NCI-H446 (cell line): ENCODE data around the gene MSH5.

ENCODE experiments used
- DNase-seq, 2 experiments: peaks; one replicate each; lab custom pipeline; 2025; lab: John Stamatoyannopoulos, UW

The MSH5 gene

DNA sequence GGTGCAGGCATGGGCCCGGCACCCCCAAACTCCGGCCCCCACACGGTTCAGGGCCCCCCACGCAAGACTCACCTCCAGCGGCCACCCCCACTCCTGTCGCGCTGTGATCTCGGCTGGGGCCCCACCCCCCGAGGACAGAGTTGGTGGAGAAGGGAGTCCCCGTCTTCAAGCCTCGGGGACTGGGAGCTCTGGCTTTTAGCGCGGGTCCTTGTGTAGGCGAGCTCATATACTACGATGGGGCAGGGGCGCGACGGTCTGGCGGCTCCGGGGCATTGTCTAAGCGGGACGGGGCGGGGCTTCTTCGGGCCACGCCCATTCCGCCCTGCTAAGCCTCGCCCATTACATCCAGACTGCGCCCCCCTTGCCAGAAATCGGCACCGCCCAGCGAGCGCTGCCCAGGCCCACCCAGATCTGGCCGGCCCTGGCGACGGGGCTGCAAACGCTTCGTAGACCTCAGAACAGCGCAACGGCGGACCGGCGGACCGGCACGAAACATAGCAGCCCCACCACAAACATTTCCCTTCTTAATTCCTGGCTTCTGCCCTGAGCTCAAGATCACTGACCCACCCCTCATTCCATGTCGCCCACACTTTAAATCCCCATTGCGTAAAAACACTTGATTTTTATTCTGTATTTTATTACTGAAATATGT, 9.7 kb upstream of the MSH5 start:
- peak; percentile 75 to 80 for DNase-seq

DNA sequence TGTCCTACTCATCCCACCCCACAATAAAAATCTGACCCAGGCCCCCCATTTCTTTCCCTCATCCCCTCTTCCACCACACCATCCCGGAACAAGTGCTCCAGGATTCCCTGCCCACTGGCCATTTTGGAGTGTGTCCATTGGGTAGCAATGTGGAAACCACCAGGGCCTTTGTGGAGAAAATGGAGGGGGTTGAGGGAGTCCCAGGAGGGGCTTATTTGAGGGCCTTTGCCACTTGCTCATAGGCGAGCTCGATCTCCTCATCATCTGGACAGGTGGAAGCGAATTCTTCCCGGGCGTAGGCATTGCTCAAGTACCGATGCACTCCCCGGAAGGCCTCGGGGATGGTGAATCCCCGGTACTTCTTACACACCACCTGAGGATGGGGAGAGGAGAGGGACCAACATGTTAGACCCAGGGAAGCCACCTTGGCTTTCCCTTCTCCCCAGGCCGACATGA, 9.1 kb upstream of the MSH5 start:
- no peak for DNase-seq

DNA sequence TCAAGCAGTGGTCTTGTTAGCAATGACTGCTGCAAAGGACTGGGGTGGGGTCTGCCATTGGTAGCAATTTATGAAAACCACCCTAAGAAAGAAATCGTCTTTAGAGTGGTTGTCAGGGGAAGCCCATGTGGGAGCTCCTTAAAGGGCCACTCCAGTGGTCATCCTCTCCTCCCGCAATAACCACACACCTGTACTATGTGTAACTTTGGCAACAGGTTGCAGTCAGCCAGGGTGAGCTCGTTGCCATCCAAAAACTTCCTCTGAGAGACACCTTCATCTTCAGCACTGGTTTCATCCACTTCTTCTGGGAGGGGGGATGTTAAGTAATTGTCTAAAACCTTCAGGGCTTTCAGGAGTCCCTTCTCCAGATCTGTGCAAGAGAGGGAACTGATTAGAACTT, 7.8 kb upstream of the MSH5 start:
- DNase-seq = no peak

GRCh38 chr6:31733734-31734133, 6.1 kb upstream of the MSH5 start:
- no peak for DNase-seq

GRCh38 chr6:31734247-31734820, 5.5 kb upstream of the MSH5 start:
- DNase-seq = no peak

GRCh38 chr6:31734821-31735406, 4.9 kb upstream of the MSH5 start:
- DNase-seq = no peak

- DNase-seq = peak; percentile 53 to 78
Measured at GRCh38 chr6:31736021-31736767, 3.6 kb upstream of the MSH5 start, which contains the start of gene CLIC1. TSS of gene CLIC1 (minus strand) at chr6:31736530. CDS start at chr6:31736300, 230 bp downstream.

DNA sequence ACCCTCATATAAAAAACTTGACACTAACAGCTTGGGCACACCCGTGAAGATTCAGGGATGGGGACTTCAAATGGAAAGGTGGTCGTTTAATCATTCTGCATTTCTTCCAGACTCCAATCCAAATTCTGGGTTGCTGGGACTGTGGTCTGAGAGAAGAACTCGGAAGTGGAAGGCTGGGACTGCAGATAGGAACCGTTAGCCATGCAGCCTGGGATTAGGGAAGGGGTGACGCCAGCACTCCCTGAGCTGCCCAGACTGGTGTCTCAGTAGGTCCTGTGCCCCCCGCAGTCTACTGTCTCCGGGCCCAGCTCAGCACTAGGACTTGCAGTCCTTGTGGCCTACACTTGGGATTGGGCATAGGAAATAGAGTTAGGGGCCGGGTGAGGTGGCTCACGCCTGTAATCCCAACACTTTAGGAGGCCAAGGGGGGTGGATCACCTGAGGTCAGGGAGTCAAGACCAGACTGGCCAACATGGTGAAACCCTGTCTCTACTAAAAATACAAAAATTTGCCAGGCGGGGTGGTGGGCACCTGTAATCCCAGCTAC, 3.0 kb upstream of the MSH5 start:
- DNase-seq = no peak

- DNase-seq = no peak
Measured at GRCh38 chr6:31737315-31737990, 2.4 kb upstream of the MSH5 start.

- DNase-seq = no peak
Measured at GRCh38 chr6:31737991-31738979, 1.5 kb upstream of the MSH5 start.

- DNase-seq = no peak
Measured at GRCh38 chr6:31740397-31741223, 805 bp downstream of the MSH5 start.

DNA sequence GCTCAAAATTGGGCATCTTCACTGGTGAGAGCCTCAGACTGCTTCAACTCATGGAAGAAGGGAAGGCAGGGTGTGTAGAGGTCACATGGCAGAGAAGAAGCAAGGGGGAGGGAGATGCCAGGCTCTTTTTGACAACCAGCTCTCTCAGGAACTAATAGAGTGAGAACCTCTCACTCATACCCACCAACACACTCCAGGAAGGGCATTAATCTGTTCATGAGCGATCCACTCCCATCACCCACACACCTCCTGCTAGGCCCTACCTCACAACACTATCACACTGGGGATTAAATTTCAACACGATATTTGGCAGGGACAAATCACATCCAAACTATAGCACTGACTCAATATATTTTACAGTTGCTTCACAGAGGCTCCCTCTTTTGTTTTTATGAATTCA, 2.0 kb downstream of the MSH5 start:
- no peak for DNase-seq

- DNase-seq = no peak
Measured at GRCh38 chr6:31742894-31743293, 3.1 kb downstream of the MSH5 start.

DNA sequence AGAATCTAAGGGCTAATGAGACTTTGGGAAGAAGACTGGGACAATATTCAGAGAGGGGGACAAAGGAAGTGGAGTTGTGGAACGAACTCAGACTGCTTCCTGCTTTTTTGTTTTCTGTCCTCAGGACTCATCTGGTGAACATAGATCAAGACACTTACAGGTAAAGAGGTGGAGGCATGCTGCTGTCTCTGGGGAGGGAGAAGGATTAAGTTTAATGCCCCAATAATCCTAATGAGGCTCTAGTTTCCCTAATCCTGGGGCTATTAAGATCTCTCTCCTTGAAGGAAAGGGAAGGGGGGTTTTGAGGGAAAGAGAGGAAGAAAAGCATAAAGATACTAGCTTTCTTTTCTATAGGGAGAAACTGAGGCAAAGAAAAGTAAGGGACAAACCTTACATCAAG, 4.6 kb downstream of the MSH5 start:
- no peak for DNase-seq

DNA sequence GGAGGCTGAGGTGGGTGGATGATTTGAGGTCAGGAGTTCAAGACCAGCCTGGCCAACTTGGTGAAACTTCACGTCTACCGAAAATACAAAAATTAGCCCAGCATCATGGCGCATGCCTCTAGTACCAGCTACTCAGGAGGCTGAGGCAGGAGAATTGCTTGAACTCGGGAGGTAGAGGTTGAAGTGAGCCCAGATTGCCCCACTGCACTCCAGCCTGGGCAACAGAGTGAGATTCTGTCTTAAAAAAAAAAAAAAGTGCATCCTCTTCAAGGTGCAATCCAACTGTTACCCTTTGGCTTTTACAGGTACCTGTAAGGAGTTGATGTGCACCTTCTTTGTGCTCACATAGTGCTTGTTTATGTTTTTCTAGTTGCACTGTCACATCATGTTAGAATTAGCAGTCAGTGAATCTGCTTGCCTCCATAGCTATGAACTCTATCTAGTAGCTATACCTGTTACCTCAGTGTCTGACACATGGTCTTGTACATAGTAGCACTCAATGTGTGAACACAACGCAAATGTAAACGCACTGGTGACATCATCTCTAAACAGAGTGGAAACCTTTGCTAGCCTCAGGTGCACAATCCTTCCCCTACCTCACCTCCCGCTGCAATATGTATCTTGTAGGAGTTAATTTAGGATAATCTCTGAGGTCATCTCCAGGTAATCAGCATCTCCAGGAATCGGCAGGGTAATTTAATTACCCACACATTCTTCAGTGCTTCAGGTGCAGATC, 9.7 kb downstream of the MSH5 start:
- no peak for DNase-seq

DNA sequence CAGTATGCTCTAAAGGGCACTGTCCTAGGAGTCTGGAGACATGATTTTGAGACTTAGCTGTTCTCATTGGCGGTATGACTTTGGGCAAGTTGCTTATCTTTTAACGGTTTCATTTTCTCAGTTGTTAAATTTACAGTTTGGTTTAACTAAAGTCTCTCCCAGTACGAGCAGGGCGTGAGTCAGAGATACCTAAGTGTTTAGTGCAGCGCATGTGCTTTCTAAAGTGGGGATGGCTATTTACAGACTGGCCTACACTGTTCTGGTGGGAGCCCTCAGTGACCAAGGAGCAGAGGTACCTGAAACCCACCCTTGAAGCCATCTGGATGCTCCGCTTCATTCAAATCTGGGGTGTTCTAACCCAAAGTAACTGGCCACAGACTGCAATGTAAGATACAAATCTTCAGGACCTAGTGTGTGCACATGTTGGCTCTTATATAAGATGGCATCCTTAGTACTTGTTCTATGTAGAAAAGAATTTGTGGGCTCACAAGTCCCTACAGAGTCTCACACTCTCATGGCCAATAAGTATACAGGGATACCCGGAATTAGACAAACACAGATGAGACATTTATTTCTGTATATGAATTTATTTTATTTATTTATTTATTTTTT, 10.7 kb downstream of the MSH5 start:
- no peak for DNase-seq

GRCh38 chr6:31752739-31753319, 13.0 kb downstream of the MSH5 start:
- no peak for DNase-seq

DNA sequence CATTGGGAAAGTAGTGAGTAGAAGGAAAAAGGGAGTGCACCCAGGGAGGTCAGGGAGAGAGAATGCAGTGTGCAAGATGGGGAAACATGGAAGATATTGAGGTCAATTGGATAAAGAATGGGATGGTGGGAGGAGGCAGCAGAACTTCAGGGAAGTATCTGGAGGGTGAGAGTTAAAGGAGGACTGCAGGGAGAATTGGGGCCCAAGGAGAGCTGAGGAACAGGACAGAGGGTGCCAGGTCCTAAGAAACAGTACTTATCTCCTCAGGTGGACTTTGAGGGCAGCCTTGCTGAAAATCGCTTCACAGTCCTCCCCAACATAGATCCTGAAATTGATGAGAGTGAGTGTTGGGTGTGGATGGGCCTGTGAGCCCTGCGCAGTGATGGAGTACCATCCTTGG, 18.5 kb downstream of the MSH5 start:
- DNase-seq = no peak
